PFSK-1 (cell line): ENCODE measurements around the gene ZMAT3.

Source experiments
- POLR2AphosphoS5 ChIP-seq: IDR thresholded peaks from 2 replicates; pipeline ENCODE4 v1.6.1; 2012; ENCODE audit warnings: low read depth, mild to moderate bottlenecking, control low read depth, low read length, moderate library complexity
- REST ChIP-seq, 2 experiments: IDR thresholded peaks; 2 replicates each; pipeline versions ENCODE4 v1.6.1 to v1.8.0; 2011 to 2012; ENCODE audit warnings: low read depth in 2 of 2, low read length in 2 of 2, control low read depth in 1 of 2, inconsistent platforms in 1 of 2, mild to moderate bottlenecking in 1 of 2, moderate library complexity in 1 of 2; ENCODE audit not compliant: insufficient read depth in 1 of 2
- TAF1 ChIP-seq: IDR thresholded peaks from 2 replicates; pipeline ENCODE4 v1.6.1; 2012; ENCODE audit warnings: low read length, control low read depth, borderline replicate concordance; ENCODE audit not compliant: insufficient read depth

GRCh38 chr3:179083977-179084376 lies 12.4 kb upstream of the ZMAT3 start:
- no peak for TF ChIP-seq REST (IDR thresholded peaks at IDR 0.05; ENCODE audit: insufficient read depth in 1 of 2, low read depth in 2 of 2, low read length in 2 of 2)
- TF ChIP-seq TAF1 = no peak
- TF ChIP-seq POLR2AphosphoS5 = no peak
